BLaER1 treated with 17β-estradiol and CSF1 and Interleukin-3, amounts not matched to agents 10 nM and 100 nM (cell line): Measurements from ENCODE around the gene REN.

Experiments
- H3K27ac ChIP-seq, 11 experiments: shearing (Covaris generic); formaldehyde crosslinking; 2 replicates each; pipeline ENCODE4 v1.8.1; 2022
- H3K27me3 ChIP-seq, 11 experiments: shearing (Covaris generic); formaldehyde crosslinking; 2 replicates each; pipeline ENCODE4 v1.8.1; 2022
- H3K36me3 ChIP-seq, 11 experiments: shearing (Covaris generic); formaldehyde crosslinking; 2 replicates each; pipeline ENCODE4 v1.8.1; 2022
- H3K4me1 ChIP-seq, 10 experiments: shearing (Covaris generic); formaldehyde crosslinking; 2 replicates each; pipeline ENCODE4 v1.8.1; 2022
- H3K4me2 ChIP-seq, 11 experiments: shearing (Covaris generic); formaldehyde crosslinking; 2 replicates each; pipeline ENCODE4 v1.8.1; 2022
- H3K4me3 ChIP-seq, 10 experiments: shearing (Covaris generic); formaldehyde crosslinking; 2 replicates each; pipeline ENCODE4 v1.8.1; 2022
- H3K9ac ChIP-seq, 11 experiments: shearing (Covaris generic); formaldehyde crosslinking; 2 replicates each; pipeline ENCODE4 v1.8.1; 2022
- H3K9me3 ChIP-seq, 11 experiments: shearing (Covaris generic); formaldehyde crosslinking; replicated peaks in 1 of 11; 2 replicates each; pipeline ENCODE4 v1.8.1; 2022
- H4K20me1 ChIP-seq, 11 experiments: shearing (Covaris generic); formaldehyde crosslinking; 2 replicates each; pipeline ENCODE4 v1.8.1; 2022
- Cebpa-rat ChIP-seq, 11 experiments: shearing (Covaris generic); IDR thresholded peaks; 2 replicates each; pipeline ENCODE4 v1.8.1; 2022

Gene REN

DNA sequence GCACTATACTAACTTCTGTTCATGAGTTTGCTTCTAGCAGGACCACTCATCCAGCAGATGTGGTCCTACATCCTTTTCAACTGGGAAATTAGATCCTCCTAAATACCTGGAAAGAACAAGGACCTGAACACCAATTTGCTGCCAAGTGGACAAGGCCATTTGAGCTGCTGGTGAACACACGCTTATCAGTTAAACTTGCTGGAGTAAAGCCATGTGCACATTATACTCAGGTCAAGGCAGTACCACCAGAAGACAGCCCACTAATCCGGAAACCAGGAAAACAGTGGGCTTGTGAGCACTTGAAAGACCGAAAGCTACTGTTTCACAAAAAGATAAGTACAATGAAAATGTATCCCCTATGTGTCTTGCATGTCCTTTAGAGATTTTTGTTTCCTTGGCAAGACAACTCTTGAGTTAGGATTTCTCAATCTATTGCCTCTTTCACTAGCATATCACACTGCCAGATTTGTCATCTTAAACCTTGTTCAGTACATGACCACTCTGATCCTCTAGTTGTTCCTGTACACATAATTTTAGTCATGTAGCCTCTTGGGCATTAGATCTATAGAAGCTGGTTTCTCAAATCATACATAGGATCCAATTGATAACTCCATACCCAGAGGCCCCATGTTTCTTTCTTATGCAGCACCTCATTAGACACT is 4.5 kb upstream of the REN start:
- Histone ChIP-seq H3K36me3 (peaks cover 0 to 11% (median 0%) of the 10 kb centered on the region in 11 experiments; a peak in 2 of 22 replicates), H3K9ac (no peak overlapping the region), H3K27ac (no peak overlapping the region), H4K20me1 (no peaks in the 10 kb centered on the region), H3K4me1 (peaks cover 0 to 13% (median 5%) of the 10 kb centered on the region in 10 experiments; a peak in 9 of 20 replicates), H3K27me3 (no peaks in the 10 kb centered on the region), H3K9me3 (peaks cover 33 to 48% (median 37%) of the 10 kb centered on the region in 11 experiments), H3K4me2 (no peak overlapping the region), H3K4me3 (0 out of 20 replicates have a peak overlapping the region, but pooled peaks of 1 of the 10 experiments have one; percentile 6)
- no peak for TF ChIP-seq Cebpa-rat (IDR thresholded peaks at IDR 0.05)

DNA sequence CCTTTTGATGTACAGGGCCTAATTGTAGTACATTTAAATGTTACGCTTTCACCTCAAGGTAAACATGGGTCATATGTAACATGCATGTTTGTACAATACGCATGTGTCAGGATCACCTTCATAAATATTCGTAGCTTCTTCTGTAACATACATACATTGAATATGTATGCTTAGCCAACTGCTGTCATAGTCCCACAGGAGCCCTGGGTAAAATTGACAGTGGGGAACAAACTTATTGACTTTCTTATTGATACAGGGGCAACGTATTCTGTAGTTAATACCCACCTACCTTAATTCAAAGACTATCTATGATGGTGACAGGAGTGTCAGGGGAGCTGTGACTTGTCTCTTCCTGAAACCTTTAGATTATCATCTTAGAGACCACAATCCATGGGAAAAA is 3.7 kb upstream of the REN start:
- Histone ChIP-seq H3K4me3 (no peak overlapping the region), H3K4me2 (no peak overlapping the region), H3K9ac (no peak overlapping the region), H3K36me3 (peaks cover 0 to 11% (median 0%) of the 10 kb centered on the region in 11 experiments; a peak in 2 of 22 replicates), H3K9me3 (peaks cover 33 to 48% (median 37%) of the 10 kb centered on the region in 11 experiments), H3K4me1 (peaks cover 0 to 13% (median 3%) of the 10 kb centered on the region in 10 experiments; a peak in 8 of 20 replicates), H3K27me3 (no peaks in the 10 kb centered on the region), H3K27ac (no peak overlapping the region), H4K20me1 (no peaks in the 10 kb centered on the region)
- TF ChIP-seq Cebpa-rat (IDR thresholded peaks at IDR 0.05): no peak

DNA sequence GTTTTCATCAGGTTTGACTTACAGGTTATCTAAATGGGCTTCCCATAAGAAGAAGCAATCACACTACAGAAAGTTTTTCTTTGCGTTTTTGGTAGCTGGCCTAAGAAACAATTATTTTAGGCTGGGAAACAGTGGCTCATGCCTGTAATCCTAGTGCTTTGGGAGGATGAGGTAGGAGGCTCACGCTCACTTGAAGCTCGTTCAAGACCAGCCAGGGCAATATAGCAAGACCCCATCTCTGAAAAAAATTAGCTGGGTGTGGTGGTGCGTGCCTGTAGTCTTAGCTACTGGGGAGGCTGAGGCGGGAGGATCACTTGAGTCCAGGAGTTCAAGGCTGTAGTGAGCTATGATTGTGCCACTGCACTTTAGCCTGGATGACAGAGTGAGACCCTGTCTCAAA is 1.6 kb upstream of the REN start:
- H3K9ac ChIP-seq: no peak overlapping the region
- H3K4me2 ChIP-seq: no peak overlapping the region
- H3K27me3 ChIP-seq: no peaks in the 10 kb centered on the region
- H3K9me3 ChIP-seq: peaks cover 33 to 48% (median 37%) of the 10 kb centered on the region in 11 experiments
- H4K20me1 ChIP-seq: no peaks in the 10 kb centered on the region
- no peak overlapping the region for H3K4me3 ChIP-seq
- no peak overlapping the region for H3K27ac ChIP-seq
- H3K36me3 ChIP-seq: peaks cover 0 to 11% (median 0%) of the 10 kb centered on the region in 11 experiments; a peak in 2 of 22 replicates
- TF ChIP-seq Cebpa-rat (IDR thresholded peaks at IDR 0.05): no peak
- H3K4me1 ChIP-seq: peaks cover 4 to 18% (median 7%) of the 10 kb centered on the region in 10 experiments; a peak in 16 of 20 replicates

DNA sequence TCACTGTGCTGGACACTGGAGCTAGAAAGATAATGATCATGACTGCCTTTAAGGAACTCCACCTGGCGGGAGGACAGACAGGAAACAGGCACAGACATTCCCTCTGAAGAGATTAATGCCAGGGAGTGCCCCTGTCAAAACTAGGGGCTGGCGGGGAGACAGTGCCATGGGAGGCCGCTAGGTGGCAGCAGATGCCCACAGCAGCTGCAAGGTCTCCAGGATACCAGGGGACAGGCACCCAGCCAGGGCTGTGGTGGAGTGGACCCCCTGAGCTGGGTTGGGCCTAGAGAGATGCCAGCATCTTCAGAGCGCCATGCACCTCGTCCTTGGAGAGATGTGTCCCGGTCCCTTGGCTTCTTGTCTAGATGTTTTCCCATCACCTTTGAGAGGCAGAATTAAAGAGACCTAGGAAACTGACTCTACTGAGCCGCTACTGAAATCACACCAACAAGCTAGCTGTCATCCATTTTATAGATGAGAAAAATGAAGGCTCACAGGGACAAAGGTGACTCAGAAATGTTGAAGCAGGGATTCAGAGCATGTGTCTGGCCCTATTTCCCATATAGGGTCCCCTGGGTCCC is 3.6 kb downstream of the REN start:
- H3K4me2 ChIP-seq: peak overlapping the region in 8 of 11 experiments; percentile 6 to 60 (median 38); a peak in 15 of 22 replicates
- H3K9me3 ChIP-seq: 0 out of 22 replicates have a peak, but pooled peaks cover 0 to under 1% (median 0%) of the 10 kb centered on the region in 11 experiments
- H3K27ac ChIP-seq: no peak overlapping the region
- H3K4me3 ChIP-seq: no peak overlapping the region
- H3K27me3 ChIP-seq: no peaks in the 10 kb centered on the region
- H3K9ac ChIP-seq: no peak overlapping the region
- no peaks in the 10 kb centered on the region for H3K36me3 ChIP-seq
- no peak for TF ChIP-seq Cebpa-rat (IDR thresholded peaks at IDR 0.05)
- peaks cover 6 to 18% (median 15%) of the 10 kb centered on the region in 10 experiments; a peak in 18 of 20 replicates for H3K4me1 ChIP-seq
- H4K20me1 ChIP-seq: no peaks in the 10 kb centered on the region

DNA sequence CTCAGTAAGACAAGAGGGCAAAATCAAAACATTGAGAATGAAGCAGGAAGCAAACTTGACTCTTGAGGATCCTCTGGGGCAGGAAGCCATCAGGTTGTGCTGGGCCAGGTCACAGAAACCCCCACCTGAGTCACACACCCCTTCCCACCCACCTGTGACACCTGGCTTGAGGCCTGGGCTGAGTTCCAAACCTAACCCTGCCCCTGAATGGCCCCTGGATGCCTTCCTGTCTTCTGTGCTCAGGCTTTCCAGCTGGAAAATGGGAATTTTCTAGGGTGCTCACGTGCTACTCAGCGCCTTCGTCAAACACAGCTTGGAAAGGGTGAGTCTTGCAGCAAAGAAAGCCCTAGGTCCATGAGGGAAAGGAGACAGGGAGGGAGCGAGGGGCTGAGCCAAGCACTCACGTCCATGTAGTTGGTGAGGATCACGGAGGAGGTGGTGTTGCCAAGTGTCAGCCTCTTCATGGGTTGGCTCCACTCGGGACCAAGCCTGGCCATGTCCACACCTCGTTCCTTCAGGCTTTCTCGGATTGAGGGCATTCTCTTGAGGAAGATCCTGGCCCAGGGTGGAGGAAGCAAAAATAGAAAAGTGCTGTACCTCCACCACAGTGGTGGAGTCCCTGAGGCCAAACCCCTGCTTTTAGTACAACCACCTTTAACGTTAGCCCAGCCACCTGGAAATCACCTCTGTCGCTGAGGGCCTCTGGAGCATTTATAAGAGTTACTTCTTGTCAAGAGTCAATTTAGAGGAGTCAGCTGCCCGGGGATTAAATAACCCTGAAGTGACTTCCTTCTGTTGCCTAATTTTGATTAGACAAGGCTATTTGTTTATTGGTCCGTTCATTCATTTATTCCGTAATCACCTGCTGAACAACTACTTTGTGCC is 4.3 kb downstream of the REN start:
- no peak for TF ChIP-seq Cebpa-rat (IDR thresholded peaks at IDR 0.05)
- H3K9me3 ChIP-seq: no peaks in the 10 kb centered on the region
- no peaks in the 10 kb centered on the region for H3K27me3 ChIP-seq
- H3K4me2 ChIP-seq: no peak overlapping the region
- H3K36me3 ChIP-seq: no peaks in the 10 kb centered on the region
- no peak overlapping the region for H3K4me3 ChIP-seq
- no peaks in the 10 kb centered on the region for H4K20me1 ChIP-seq
- H3K27ac ChIP-seq: no peak overlapping the region
- peaks cover 6 to 26% (median 20%) of the 10 kb centered on the region in 10 experiments; a peak in 18 of 20 replicates for H3K4me1 ChIP-seq
- no peak overlapping the region; a peak in 1 of 22 replicates for H3K9ac ChIP-seq

DNA sequence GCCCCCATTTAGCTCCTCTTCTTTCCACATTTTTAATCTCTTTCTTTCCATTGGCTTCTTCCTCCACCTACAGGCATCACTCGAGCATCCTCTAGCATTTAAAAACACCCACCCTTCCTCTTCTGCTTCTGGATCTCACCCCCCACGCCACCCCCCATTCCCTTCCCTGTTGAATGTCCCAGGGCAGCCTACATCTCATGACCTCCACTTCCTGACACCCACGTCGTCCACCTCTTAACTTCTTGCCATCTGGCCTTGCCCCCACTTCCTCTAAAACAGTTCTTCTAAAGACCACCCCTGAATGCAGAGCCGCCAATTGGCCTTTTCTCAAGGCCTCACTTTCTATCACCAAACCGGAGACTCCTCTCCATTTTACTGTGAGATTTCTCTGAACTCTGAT is 8.2 kb downstream of the REN start:
- no peak for TF ChIP-seq Cebpa-rat (IDR thresholded peaks at IDR 0.05)
- no peak overlapping the region for H3K4me3 ChIP-seq
- peak overlapping the region; percentile 31 to 69 (median 45); a peak in 19 of 22 replicates for H3K4me2 ChIP-seq
- H3K9ac ChIP-seq: no peak overlapping the region
- H3K27me3 ChIP-seq: no peaks in the 10 kb centered on the region
- H3K9me3 ChIP-seq: no peaks in the 10 kb centered on the region
- no peaks in the 10 kb centered on the region for H3K36me3 ChIP-seq
- peaks cover 4 to 27% (median 19%) of the 10 kb centered on the region in 10 experiments; a peak in 18 of 20 replicates for H3K4me1 ChIP-seq
- no peaks in the 10 kb centered on the region; a peak in 1 of 22 replicates for H4K20me1 ChIP-seq
- H3K27ac ChIP-seq: 0 out of 22 replicates have a peak overlapping the region, but pooled peaks of 1 of the 11 experiments have one; percentile 12

DNA sequence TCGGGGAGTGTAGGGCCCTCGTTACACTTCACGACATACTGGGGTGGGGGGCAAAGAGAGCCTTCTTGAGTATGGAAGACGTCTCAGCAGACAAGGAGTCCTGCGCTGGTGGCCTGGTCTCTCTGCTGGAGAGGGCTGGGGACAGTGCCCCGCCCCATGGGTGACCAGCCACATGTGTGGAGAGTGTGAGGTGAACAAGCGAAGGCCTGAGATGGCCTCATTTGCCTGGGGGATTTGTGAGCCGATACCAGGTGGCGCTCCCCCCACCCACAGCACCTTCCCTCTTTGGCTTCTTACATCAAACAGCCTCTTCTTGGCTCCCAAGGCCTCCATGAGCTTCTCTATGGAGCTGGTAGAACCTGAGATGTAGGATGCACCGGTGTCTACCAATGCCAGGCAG is 10.3 kb downstream of the REN start:
- Histone ChIP-seq H3K4me1 (peaks cover 11 to 38% (median 28%) of the 10 kb centered on the region in 10 experiments; a peak in 19 of 20 replicates), H3K9me3 (no peaks in the 10 kb centered on the region), H3K27me3 (peaks cover 0 to 18% (median 6%) of the 10 kb centered on the region in 11 experiments; a peak in 13 of 22 replicates), H3K4me3 (no peak overlapping the region), H3K9ac (no peak overlapping the region), H3K27ac (no peak overlapping the region), H3K4me2 (no peak overlapping the region), H3K36me3 (no peaks in the 10 kb centered on the region), H4K20me1 (no peaks in the 10 kb centered on the region; a peak in 1 of 22 replicates)
- TF ChIP-seq Cebpa-rat (IDR thresholded peaks at IDR 0.05): no peak

DNA sequence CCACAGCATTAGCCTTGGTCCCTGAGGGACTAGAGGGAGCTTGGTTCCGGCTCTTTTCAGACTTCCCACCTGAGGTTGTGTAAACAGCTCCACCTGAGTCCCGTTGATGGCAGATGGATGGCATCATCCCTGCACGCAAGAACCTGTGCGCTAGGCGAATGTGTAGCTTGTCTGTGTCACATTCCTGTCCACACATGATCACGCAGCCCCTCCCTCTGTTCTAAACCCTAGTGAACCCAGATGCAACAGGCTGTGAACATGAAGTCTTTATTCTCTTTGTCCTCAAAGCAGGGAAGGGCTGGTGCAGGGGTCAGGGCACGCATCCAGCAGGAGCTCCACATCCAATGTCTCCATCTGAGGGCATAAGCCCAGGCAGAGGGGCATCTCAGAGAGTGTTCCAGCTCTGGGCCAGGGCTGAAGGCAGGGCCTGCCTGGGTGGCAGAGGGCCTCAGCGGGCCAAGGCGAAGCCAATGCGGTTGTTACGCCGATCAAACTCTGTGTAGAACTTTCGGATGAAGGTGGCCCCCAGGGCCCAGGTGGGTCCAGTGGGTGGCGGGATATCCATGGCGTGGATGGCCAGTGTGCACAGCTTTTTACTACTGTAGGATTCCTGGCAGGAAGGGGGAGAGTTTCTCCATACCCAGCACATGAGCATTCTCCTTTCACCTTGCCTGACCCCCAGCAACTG is 11.4 kb downstream of the REN start:
- Histone ChIP-seq H4K20me1 (no peaks in the 10 kb centered on the region; a peak in 1 of 22 replicates), H3K4me2 (no peak overlapping the region), H3K9ac (no peak overlapping the region), H3K4me3 (no peak overlapping the region), H3K27me3 (peaks cover 0 to 21% (median 6%) of the 10 kb centered on the region in 11 experiments; a peak in 13 of 22 replicates), H3K4me1 (peaks cover 13 to 38% (median 29%) of the 10 kb centered on the region in 10 experiments; a peak in 19 of 20 replicates), H3K9me3 (no peaks in the 10 kb centered on the region), H3K36me3 (no peaks in the 10 kb centered on the region), H3K27ac (no peak overlapping the region)
- no peak for TF ChIP-seq Cebpa-rat (IDR thresholded peaks at IDR 0.05)
